Cerebellar cortex (tissue), 1 donor: ENCODE data around the gene MLPH.

ENCODE experiments used
- DNase-seq: peaks from one replicate; pipeline ENCODE4 v3.0.0-alpha.2; 2015; ENCODE audit warnings: low spot score

MLPH gene

GRCh38 chr2:237486819-237487448, at the start of gene MLPH:
MLPH (plus strand) TSS chr2:237487251; CDS start chr2:237493427, 6,176 bp downstream.
- no peak for DNase-seq

- no peak for DNase-seq
Measured at GRCh38 chr2:237437566-237437965, 49.5 kb upstream of the MLPH start.

DNA sequence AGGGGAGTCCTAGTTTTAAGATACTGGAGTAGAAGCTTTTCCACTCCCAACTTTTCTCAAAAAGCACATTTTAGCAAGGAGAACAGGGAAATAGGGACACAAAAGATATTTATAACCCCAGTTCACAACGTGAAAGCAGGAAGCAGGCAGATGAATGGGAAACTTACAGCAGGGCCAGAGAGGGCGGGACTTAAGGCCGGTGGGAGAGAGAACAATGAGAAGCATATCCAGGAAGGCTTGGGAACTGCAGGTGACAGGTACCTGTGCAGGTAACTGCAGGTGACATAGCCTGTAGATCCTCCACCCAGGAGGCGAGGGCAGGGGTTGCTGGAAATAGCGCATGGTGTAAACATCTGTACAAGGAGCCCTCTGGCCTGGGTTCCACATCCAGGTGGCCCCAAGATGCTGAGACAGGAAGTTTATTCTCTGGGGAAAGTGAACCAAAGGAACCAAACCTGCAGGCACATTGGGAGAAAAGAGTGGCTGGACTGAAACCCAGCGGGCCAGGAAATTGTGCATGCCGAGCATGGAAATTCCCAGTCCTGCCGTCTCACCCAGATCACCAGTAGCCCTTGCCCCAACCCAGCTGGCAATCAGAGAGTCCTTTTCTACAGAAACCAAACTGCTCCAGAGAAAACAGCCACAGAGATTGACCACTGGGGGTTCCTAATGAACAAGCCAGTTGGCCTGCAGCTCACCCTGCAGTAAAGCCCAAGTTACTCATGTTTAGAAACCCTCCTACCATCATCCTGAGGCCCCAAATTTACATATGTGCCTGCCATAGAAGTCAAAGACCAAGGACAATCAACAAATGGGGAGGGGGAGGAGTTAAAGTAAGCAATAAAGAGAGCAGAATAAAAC, 48.7 kb upstream of the MLPH start:
- no peak for DNase-seq

DNA sequence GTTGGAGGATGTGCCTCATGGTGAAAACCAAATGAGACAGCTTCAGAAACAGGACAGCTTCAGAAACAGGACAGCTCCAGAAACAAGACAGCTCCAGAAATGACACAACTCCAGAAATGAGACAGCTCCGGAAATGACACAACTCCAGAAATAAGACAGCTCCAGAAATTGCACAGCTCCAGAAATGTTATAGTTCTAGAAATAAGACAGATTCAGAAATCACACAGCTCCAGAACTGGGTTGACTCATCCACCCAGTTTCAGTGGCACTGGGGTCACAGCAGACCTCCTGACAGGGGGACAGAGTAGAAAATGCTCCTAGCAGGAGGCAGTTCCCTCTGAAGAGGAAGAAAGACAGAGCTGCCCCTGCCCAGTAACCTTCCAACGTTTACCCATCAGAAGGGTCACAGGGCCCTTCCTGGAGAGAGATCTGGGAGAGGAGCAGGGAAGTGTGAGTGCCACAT, 46.2 kb upstream of the MLPH start:
- DNase-seq, result no peak

- DNase-seq, result no peak
Measured at GRCh38 chr2:237441605-237442274, 45.3 kb upstream of the MLPH start.

- no peak for DNase-seq
Measured at GRCh38 chr2:237444071-237444470, 43.0 kb upstream of the MLPH start.

DNA sequence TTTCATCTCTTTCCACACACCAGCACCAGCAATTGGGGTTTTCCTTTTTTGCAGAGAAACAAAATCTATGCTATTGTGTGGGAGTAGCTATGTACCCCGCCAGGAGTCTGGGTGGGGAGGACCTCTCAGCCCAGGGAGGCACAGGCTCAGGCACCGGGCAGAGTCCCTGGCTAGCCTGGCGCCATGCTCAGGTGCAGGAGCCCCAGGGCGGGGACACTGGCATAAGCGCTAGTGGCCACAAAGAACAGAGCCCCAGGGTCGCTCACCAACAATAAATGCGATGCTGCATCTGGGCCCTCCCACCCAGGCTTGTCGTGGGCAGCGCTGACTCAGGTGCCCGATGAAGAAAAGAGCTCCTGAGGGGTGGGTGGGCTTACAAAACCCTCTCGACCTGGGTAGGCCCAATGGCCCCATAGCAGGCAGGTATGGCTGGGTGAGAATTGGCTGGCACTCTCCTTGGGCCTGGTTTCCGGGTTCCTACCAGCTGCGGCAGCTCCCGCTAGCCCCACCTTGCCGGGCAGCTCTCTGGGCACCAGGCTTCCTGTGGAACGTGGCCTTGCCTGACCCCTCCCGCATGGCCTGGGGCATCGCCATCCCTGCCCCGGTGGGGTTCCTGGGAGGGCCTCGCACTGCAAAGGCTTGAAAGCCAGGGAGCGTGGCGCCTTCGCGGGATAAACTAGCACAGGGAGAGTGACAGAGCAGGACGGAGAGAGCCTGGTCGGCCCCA, 41.3 kb upstream of the MLPH start:
- no peak for DNase-seq

DNA sequence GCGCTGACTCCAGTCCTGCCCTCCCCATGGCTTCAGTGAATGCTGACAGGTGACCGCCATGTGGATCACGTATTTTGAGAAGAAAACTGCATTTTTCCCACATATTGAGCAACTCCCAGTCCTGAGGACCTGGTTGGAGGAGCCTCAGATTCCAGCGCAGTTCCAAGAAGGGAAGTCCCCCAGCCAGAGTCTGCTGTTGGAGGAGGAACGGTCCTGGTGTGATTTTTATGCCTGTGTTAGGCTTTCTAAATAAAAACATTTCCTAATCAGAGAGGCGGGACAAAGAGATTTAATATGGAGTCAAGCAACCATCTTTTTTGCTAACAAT, 40.7 kb upstream of the MLPH start:
- no peak for DNase-seq

GRCh38 chr2:237447496-237447895, 39.6 kb upstream of the MLPH start:
- DNase-seq, result no peak

GRCh38 chr2:237448171-237448570, 38.9 kb upstream of the MLPH start:
- DNase-seq, result no peak

DNA sequence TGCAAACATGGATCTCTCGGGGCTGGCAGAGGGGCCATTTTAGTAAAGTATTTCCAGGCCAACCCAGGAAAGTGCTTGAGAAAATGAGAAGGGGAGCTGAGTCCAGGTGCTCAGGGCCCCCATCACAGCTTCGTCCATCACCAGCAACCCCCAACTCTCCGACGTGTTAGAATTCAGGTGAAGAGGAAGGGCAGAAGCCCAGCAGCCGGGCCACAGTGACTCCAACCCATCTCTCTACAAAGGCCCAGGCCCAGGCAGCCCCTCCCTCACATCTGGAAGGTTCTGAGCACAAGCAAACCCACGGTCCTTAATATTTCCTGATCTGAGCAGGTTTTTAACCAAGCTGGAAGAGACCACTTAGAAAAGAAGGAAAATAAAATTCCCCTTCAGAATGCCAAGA, 38.4 kb upstream of the MLPH start:
- no peak for DNase-seq

GRCh38 chr2:237449193-237449881, 37.7 kb upstream of the MLPH start:
- peak; percentile 91 for DNase-seq

GRCh38 chr2:237450108-237450507, 36.9 kb upstream of the MLPH start:
- no peak for DNase-seq

DNA sequence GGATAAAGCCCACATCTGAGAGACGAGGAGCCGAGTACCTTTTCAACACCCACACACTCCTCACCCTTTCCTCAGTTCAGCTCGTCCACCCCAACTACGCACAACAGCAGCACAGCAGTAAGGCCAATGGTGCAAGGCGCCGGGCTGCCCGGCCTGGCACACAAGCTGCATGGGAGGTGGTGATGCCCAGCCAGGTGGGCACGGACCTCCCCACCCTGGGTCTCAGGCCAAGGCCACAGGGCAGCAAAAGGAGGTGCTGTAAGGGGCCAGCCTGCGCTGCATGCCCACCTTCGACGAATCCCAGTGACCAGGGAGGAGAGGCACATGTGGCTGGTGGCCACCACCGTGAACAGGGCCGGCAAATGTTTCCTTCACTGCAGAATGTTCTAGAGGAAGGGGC, 36.5 kb upstream of the MLPH start:
- no peak for DNase-seq

GRCh38 chr2:237451643-237452469, 35.2 kb upstream of the MLPH start:
- DNase-seq, result no peak

DNA sequence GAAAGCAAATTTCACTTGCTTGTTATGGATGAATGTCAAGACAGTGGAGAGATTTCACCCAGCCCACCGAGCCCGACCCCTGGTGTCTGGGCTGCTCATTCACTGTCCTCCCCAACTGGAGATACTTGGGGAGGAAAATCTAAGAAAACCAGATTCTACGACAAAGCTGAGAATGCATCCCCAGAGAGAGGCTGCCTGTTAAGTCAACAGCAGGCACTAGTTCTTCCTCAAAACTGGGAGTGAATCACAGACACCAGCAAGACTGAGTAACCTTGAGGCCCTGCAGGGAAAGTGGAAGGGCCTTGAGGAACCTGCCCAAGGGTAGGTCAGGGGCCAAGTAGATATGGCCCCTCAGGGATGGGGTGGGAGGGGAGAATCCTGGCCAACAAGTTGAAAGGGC, 34.2 kb upstream of the MLPH start:
- DNase-seq, result no peak

GRCh38 chr2:237453671-237454070, 33.4 kb upstream of the MLPH start:
- peak; percentile 76 for DNase-seq

- no peak for DNase-seq
Measured at GRCh38 chr2:237455764-237456163, 31.3 kb upstream of the MLPH start.

DNA sequence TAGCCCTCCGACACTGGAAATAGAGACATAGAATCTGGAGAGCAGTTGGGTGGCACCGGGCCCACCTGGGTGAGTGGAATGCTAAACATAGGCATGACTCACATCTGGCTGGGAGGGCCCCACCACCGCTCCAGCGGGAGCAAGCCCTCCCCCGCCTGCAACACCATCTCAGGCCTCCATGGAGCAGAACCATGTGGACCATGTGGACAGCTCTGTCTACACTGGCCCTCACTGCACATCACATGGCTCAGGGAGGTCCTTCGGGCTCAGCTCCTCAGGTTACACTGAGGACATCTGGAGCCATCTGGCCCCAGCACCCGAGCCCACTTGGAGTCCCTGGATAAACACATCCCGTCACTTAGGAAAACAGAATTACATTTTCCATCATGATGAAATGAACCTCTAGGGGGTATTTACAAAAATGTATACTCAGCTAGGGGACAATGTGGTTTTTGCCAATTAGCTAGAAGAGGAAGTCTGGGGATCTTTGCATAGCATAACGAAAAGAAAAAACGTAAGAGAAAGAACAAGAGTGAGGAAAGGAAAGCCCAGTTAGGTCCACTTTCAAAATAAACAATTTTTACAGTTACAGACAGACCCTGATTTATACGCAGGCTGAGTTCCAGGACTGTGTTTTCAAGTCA, 30.7 kb upstream of the MLPH start:
- no peak for DNase-seq

DNA sequence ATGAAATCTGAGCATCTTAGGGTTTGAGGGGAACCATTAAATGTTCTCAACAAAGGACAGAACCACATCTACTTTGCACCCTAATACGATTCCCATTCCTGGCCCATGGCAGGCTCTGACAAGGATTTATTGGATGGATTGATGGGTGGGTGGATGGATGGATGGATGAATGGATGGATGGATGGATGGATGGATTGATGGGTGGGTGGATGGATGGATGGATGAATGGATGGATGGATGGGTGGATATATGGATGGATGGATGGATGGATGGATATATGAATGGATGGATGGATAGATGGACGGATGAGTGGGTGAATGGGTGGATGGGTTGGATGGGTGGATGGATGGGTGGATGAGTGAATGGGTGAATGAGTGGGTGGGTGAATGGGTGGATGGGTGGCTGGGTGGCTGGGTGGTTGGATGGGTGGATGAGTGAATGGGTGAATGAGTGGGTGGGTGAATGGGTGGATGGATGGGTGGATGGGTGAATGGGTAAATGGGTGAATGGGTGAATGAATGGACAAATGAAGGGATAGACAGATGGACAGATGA, 29.6 kb upstream of the MLPH start:
- DNase-seq, result no peak
